ENCODE data around the gene SLC37A2.

SLC37A2 gene

GRCh38 chr11:125082611-125083311 lies 19.7 kb downstream of the SLC37A2 start:
- DNase-seq (ENCODE audit: low spot score) = no peak
- no peak for TF ChIP-seq CTCF (IDR thresholded peaks at IDR 0.05; ENCODE audit: extremely low read depth, insufficient read depth, missing control alignments)
- in situ Hi-C loops (cut with MboI; ENCODE audit: low pct_unique_long_range_greater_than_20kb, low sequenced_read_pairs, unreplicated experiment) = no loop called here

DNA sequence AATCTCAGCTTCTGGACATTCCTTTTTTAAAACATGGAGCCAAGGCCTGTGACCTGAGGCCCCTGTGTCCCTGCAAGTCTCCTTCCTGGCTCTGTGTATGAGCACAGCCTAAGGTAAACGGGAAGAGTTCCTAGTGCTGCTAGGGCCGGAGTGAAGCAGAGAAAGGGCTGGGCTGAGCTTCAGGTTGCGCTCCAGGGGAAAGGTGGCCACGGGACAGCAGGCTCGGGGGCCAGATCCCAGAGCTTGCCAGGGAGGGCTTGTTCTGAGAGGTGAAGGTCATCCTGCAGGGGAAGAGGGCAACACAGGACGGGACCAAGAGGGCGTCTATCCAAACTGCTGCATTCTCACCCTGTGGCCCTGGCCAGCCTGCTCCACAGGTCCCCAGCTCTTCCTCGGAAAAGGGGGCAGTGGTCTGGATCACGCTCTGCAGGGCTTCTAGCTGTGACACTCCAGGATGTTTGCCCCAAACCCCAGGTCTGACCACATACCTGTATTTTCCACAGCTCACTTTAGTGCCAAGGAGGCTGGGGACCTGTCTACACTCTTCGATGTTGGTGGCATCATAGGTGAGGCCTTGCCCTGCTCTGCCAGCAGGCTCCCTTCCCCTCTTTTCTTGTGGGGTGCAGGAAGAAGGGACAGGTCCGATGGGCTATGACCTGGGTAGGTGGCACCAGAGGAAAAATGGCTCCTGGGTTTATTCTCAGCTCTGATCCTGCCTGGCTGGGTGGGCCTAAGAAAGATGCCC lies 20.4 kb downstream of the SLC37A2 start:
- in situ Hi-C loops (cut with MboI; ENCODE audit: low pct_unique_long_range_greater_than_20kb, low sequenced_read_pairs, unreplicated experiment) = no loop called here
- no peak for DNase-seq (ENCODE audit: low spot score)

GRCh38 chr11:125084057-125084416 lies 20.9 kb downstream of the SLC37A2 start:
- in situ Hi-C loops (cut with MboI; ENCODE audit: low pct_unique_long_range_greater_than_20kb, low sequenced_read_pairs, unreplicated experiment) = no loop called here
- no peak for DNase-seq (ENCODE audit: low spot score)
- TF ChIP-seq CTCF (IDR thresholded peaks at IDR 0.05; ENCODE audit: extremely low read depth, insufficient read depth, missing control alignments) = no peak

More for the DNA sequence above, 20.4 kb downstream of the SLC37A2 start:
- TF ChIP-seq CTCF (IDR thresholded peaks at IDR 0.05; ENCODE audit: extremely low read depth, insufficient read depth, missing control alignments) = no peak

- in situ Hi-C loops (cut with MboI; ENCODE audit: low pct_unique_long_range_greater_than_20kb, low sequenced_read_pairs, unreplicated experiment) = no loop called here
- no peak for DNase-seq (ENCODE audit: low spot score)
- no peak for TF ChIP-seq CTCF (IDR thresholded peaks at IDR 0.05; ENCODE audit: extremely low read depth, insufficient read depth, missing control alignments)
Measured at GRCh38 chr11:125084761-125085231, 21.7 kb downstream of the SLC37A2 start.

DNA sequence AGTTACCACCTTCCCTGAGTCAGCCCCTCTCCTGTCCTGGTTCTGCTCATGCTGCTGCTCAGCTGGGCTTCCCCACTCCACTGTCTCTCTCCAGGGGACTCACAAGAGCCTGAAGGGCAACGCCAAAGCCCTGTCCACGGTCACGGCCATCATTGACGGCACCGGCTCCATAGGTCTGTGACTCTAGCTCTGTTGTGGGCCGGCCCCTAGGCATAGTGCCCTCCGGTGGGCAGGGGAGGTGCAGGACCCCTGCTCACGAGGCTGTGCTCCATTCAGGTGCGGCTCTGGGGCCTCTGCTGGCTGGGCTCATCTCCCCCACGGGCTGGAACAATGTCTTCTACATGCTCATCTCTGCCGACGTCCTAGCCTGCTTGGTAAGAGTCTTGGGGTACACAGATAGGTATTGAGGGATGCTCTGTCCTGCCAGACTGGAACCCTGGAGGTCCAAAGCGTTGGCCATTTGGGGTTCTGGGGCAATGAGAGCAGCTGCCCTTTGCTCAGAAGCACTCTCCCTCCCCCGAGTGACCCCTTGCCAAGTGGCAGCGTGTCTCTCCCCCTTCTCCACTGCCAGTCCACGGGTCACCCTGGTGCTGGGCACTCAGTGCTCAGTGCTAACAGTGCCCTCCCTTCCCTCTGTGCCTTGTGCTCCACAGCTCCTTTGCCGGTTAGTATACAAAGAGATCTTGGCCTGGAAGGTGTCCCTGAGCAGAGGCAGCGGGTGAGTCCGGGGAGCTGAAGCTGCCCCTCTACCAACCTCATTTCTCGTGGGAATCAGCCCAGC lies 22.4 kb downstream of the SLC37A2 start:
- peak; percentile 13 for TF ChIP-seq CTCF (IDR thresholded peaks at IDR 0.05; ENCODE audit: extremely low read depth, insufficient read depth, missing control alignments)
- in situ Hi-C loops (cut with MboI; ENCODE audit: low pct_unique_long_range_greater_than_20kb, low sequenced_read_pairs, unreplicated experiment) = no loop called here
- DNase-seq (ENCODE audit: low spot score) = no peak

DNA sequence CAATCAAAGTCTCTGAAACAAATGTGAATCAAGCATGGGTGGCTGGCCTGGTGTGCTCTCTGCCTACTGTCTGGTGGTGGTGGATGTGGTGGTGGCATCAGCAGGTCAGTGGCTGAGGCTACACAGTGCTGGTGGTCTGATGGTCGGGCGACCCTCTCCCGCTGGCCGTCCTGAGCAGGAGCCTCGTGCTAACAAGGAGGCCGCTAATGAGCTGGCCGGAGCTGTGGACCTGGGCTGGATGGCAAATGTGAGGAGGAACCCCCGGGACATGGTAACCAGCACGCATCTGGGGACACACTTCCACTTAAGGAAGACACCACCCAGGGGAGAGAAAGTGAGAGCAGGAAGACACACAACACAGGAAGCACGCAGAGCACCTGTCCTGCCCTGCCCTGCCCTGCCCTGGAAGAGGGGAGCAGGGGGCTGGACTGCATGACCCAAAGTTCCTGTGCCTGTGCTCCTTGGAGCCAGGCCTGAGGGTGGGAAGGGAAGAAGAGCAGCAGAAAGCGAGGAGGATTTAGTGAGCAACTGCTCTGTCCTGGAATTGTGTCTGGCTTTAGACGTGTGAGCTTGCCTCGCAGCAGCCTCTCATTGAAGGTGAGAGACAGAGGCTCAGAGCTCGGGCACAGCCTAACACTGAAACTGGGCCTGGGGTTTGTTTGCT lies 23.7 kb downstream of the SLC37A2 start:
- DNase-seq (ENCODE audit: low spot score) = no peak
- in situ Hi-C loops (cut with MboI; ENCODE audit: low pct_unique_long_range_greater_than_20kb, low sequenced_read_pairs, unreplicated experiment) = no loop called here
- TF ChIP-seq CTCF (IDR thresholded peaks at IDR 0.05; ENCODE audit: extremely low read depth, insufficient read depth, missing control alignments) = no peak
